NCI-H1436 (cell line): ENCODE measurements around the gene FMN2.
A peak's percentile ranks its signal among the peaks of the same experiment; 100 is the strongest.
"Not testable (repeated sequence)": the region's sequence is repeated elsewhere in the genome, so short reads cannot be mapped to it uniquely, and the experiment has no call there.

Experiments
- DNase-seq: peaks from one replicate; lab custom pipeline; 2025; lab: John Stamatoyannopoulos, UW

FMN2 gene

GRCh38 chr1:240138867-240139266, 47.2 kb downstream of the FMN2 start:
- peak; percentile 4 for DNase-seq

DNA sequence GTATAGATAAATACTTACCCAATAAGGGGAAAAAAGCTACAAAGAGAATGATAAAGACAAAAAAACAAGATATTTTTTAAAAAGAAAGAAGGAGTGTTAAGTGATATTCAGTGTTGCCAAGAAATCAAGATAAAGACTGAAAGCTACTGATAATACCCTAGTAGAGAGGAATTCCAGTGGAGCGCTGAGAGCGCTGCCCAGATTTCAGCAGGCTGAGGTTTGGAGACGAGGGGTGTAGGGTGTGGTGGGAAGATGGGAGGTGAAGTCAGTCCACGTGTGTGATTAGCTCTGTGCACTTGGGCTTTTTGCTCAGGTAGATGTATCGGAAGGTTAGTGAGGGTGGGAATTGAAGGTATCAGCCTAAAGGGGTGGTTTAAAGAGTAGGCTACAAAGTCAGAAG, 47.8 kb downstream of the FMN2 start:
- DNase-seq: no peak

DNA sequence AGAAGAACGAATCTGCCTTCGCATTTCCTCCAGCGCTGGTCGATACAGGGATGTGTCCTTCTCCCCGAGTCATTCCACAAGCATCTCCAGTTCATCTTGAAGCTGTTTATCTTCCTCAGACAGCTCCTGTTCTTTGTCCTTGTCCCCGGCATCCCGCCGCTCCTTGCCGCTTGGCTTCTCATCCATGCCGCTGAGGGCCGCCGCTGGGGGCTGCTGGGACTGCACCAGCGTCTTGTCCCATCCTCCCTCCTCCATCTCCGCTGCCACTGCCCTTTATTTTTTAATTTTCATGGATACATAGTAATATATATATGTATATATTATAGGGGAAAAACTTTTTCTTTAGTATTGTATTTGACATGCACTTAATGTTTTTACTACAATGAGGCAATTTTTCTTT, 53.4 kb downstream of the FMN2 start:
- DNase-seq: no peak

- DNase-seq: no peak
Measured at GRCh38 chr1:240148333-240148732, 56.6 kb downstream of the FMN2 start.

GRCh38 chr1:240149484-240150094, 57.9 kb downstream of the FMN2 start:
- peak; percentile 54 for DNase-seq

- DNase-seq: no peak
Measured at GRCh38 chr1:240151136-240151735, 59.6 kb downstream of the FMN2 start.

DNA sequence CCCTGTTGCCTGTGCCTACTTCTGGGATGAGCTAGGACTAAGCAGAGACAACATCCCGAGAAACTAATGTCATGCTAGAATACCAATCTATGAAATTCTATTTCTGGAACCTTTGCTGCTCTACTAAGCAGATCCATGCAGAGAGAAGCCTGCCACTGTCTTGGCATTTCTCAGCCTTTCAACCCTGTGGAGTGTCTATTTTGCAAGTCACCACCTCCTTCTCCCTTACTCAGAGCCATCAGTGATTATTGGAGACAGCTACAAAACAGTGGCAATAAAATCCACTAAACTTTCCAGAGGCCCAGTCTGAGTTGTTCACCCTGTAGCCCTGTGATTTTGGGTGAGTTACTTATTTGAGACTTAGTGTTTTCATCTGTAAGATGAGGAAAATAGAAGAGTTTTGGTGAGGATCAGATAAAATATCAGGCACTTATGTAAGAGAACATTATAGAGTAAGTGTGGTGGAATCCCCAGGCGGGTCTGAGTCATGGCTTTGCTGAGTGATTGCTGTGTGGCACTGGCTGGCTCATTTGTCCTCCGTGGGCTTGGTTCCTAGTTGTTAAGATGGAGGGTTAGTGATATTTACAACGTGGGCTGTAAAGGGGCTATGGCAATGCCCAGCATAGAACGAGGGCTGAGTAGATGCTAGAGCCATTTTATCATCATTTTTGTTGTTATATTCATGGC, 61.1 kb downstream of the FMN2 start:
- DNase-seq: no peak

- no peak for DNase-seq
Measured at GRCh38 chr1:240155605-240156004, 63.9 kb downstream of the FMN2 start.

GRCh38 chr1:240164742-240165141, 73.1 kb downstream of the FMN2 start:
- DNase-seq: no peak

DNA sequence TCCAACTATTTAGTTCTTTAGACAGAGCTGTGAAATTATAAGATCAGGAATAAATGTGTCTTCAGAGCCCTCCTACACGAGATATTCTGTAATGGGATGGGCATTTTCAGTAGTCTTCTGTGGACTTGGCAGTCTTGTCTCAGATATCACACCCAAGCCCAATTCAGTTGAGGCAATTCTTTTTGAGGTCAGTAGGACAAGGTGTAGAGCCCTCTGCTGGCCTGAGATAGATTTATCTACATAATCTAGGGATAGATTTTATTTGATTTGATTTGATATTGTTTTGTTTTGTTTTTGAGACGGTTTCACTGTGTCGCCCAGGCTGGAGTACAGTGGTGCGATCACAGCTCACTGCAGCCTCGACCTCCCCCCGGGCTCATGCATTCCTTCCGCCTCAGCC, 77.5 kb downstream of the FMN2 start:
- DNase-seq: no peak

- no peak for DNase-seq
Measured at GRCh38 chr1:240170266-240170665, 78.6 kb downstream of the FMN2 start.

GRCh38 chr1:240170806-240171205, 79.1 kb downstream of the FMN2 start:
- DNase-seq: no peak

GRCh38 chr1:240171907-240172306, 80.2 kb downstream of the FMN2 start:
- no peak for DNase-seq

- DNase-seq: no peak
Measured at GRCh38 chr1:240173836-240174235, 82.2 kb downstream of the FMN2 start.

- no peak for DNase-seq
Measured at GRCh38 chr1:240174734-240175133, 83.1 kb downstream of the FMN2 start.

GRCh38 chr1:240178366-240178765, 86.7 kb downstream of the FMN2 start:
- no peak for DNase-seq

- DNase-seq: not testable (repeated sequence)
Measured at GRCh38 chr1:240184682-240185081, 93.0 kb downstream of the FMN2 start.

DNA sequence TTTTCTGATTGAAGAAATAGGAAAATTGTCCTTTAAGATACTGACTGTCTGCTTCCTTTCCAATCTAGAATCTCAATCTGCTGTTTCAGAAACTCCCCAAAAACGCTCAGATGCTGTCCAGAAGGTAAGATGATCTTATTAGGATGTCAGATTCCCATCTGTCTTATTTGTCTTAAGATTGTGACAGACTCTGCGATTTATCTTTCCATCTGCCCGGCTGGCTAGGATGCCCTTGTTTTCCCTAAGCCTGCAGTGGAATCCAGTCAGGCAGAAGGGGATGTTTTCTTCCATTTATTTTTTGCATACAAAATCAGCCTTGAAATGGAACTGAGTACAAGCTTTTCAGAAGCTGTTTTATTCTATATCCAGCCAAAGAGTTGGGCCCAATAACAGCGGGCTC, 96.5 kb downstream of the FMN2 start:
- DNase-seq: no peak

GRCh38 chr1:240189386-240189989, 97.8 kb downstream of the FMN2 start:
- peak; percentile 57 for DNase-seq

GRCh38 chr1:240190881-240191401, 99.3 kb downstream of the FMN2 start:
- DNase-seq: peak; percentile 51

DNA sequence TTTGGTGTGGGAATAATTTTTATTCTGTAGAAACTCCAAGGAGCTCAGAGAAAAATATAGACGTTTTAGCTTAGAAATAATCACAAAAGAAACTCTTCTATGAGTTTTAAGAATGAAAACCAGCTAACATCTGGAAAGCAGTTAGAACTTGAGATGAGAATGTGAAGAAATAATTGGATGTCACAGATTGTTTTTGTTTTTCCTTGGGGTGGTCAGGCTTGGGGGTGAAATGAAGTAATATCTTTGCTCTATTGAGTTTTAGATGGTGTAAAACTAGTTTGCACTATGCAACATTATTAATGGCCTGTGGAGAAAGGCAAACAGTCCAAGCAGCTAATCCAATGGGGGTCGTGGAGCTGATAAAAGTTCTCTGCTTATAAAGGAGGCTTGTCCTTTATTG, 101.2 kb downstream of the FMN2 start:
- DNase-seq: no peak

- no peak for DNase-seq
Measured at GRCh38 chr1:240193679-240194078, 102.0 kb downstream of the FMN2 start.

DNA sequence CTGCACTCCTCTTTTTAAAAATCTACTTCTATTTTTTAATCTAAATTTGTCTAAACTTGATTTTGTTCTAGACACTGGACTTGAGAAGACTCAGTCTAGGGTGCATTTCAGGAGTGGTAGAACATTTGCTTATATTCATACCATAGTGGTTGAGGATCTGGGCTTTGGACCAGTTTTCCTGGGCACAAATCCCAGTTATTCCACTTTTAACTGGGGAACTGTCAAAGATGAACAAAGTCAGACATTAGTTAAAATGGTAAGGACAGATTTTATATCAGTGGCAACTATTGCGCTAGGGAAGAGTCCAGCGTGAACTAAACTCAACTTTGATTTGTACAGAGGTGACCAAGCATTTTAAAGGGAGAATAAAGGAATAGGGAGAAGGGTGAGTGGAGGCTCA, 102.4 kb downstream of the FMN2 start:
- DNase-seq: no peak
